Neural progenitor cell (in vitro differentiated cells): Measurements from ENCODE around the gene KARS1. TPM values are rescaled to one million over a fixed set of nuclear protein-coding genes. Genes with fewer than 3 reads are reported as not detected.

Source experiments
- DNase-seq: peaks from one replicate; pipeline ENCODE4 v3.0.0-alpha.2; 2016; ENCODE audit warnings: low spot score
- H2AFZ ChIP-seq: fragments of 200-600 bp; sonication (generic); replicated peaks from 2 replicates; pipeline ENCODE4 v1.6.1; 2016; ENCODE audit warnings: antibody characterized with exemption
- H3F3A ChIP-seq: fragments of 200-600 bp; sonication (generic); 2 replicates; pipeline ENCODE4 v1.6.1; 2016; ENCODE audit warnings: antibody characterized with exemption, low read depth
- H3K27ac ChIP-seq: fragments of 200-600 bp; sonication (generic); 2 replicates; pipeline ENCODE4 v1.5.1; 2016; ENCODE audit warnings: mild to moderate bottlenecking
- H3K27me3 ChIP-seq: fragments of 200-600 bp; sonication (generic); 2 replicates; pipeline ENCODE4 v1.6.1; 2016; ENCODE audit warnings: mild to moderate bottlenecking, moderate library complexity
- H3K36me3 ChIP-seq: fragments of 200-600 bp; sonication (generic); 2 replicates; pipeline ENCODE4 v1.5.1; 2016
- H3K4me1 ChIP-seq: fragments of 200-600 bp; sonication (generic); 2 replicates; pipeline ENCODE4 v1.6.1; 2016; ENCODE audit warnings: mixed run types
- H3K4me2 ChIP-seq: fragments of 200-600 bp; sonication (generic); 2 replicates; pipeline ENCODE4 v1.6.1; 2016
- H3K4me3 ChIP-seq: fragments of 200-600 bp; sonication (generic); 2 replicates; pipeline ENCODE4 v1.5.1; 2016
- H3K79me2 ChIP-seq: fragments of 200-600 bp; sonication (generic); 2 replicates; pipeline ENCODE4 v1.6.1; 2016; ENCODE audit warnings: low read depth
- H3K9ac ChIP-seq: fragments of 200-600 bp; sonication (generic); 2 replicates; pipeline ENCODE4 v1.6.1; 2016
- H3K9me3 ChIP-seq: fragments of 200-600 bp; sonication (generic); 2 replicates; pipeline ENCODE4 v1.5.1; 2016; ENCODE audit warnings: low read depth
- H4K20me1 ChIP-seq: fragments of 200-600 bp; sonication (generic); 2 replicates; pipeline ENCODE4 v1.6.1; 2016; ENCODE audit warnings: low read depth
- H3K27ac Mint-ChIP-seq: 3 replicates; pipeline ENCODE4 v1.8.0; 2021; ENCODE audit warnings: mixed read lengths
- H3K27me3 Mint-ChIP-seq: 2 replicates; pipeline ENCODE4 v1.8.0; 2022; ENCODE audit warnings: low read depth, mild to moderate bottlenecking, inconsistent platforms, moderate library complexity, mixed read lengths; ENCODE audit not compliant: insufficient read depth
- H3K36me3 Mint-ChIP-seq: 3 replicates; pipeline ENCODE4 v1.8.0; 2021; ENCODE audit warnings: mixed read lengths
- H3K4me1 Mint-ChIP-seq: 3 replicates; pipeline ENCODE4 v1.8.0; 2021; ENCODE audit warnings: mixed read lengths
- H3K4me3 Mint-ChIP-seq: 3 replicates; pipeline ENCODE4 v1.8.0; 2021; ENCODE audit warnings: mild to moderate bottlenecking, moderate library complexity, mixed read lengths
- H3K9me3 Mint-ChIP-seq: 3 replicates; pipeline ENCODE4 v1.8.0; 2020; ENCODE audit warnings: mixed read lengths
- CTCF ChIP-seq: fragments of 200-600 bp; sonication (generic); IDR thresholded peaks from 2 replicates; pipeline ENCODE4 v1.5.1; 2017; ENCODE audit warnings: antibody characterized with exemption, mild to moderate bottlenecking
- EZH2 ChIP-seq: fragments of 200-600 bp; sonication (generic); IDR thresholded peaks from 2 replicates; pipeline ENCODE4 v1.6.1; 2017; ENCODE audit warnings: antibody characterized with exemption, mild to moderate bottlenecking, moderate library complexity
- EZH2phosphoT487 ChIP-seq: fragments of 200-600 bp; sonication (generic); IDR thresholded peaks from 2 replicates; pipeline ENCODE4 v1.6.1; 2017; ENCODE audit warnings: antibody characterized with exemption
- total RNA-seq: library from RNA; depleted of rRNA; stranded (reverse); fragments of >200 nt; gene quantifications from 2 replicates; pipeline ENCODE4 v1.2.3, GENCODE V29; 2015; ENCODE audit warnings: low replicate concordance

The KARS1 gene
- total RNA-seq, 1 donor from 2014 or later, result 228 TPM

GRCh38 chr16:75590920-75591843 is 56.3 kb downstream of the KARS1 start:
- H3K4me2 ChIP-seq, result no peak overlapping the region
- Mint-ChIP-seq H3K27ac (no peak overlapping the region), H3K27me3 (no peaks in the 10 kb centered on the region), H3K9me3 (no peaks in the 10 kb centered on the region), H3K36me3 (peaks cover 8% of the 10 kb centered on the region), H3K4me3 (no peak overlapping the region), H3K4me1 (peaks cover 16% of the 10 kb centered on the region)
- H4K20me1 ChIP-seq, result no peaks in the 10 kb centered on the region
- peaks cover 7% of the 10 kb centered on the region for H3K4me1 ChIP-seq
- H3K36me3 ChIP-seq, result no peaks in the 10 kb centered on the region
- no peak for DNase-seq
- no peaks in the 10 kb centered on the region for H3K27me3 ChIP-seq
- H3K4me3 ChIP-seq, result no peak overlapping the region
- H3F3A ChIP-seq, result peaks cover 7% of the 10 kb centered on the region
- TF ChIP-seq CTCF, result no peak
- no peak for TF ChIP-seq EZH2phosphoT487
- TF ChIP-seq EZH2, result no peak
- H3K9ac ChIP-seq, result no peak overlapping the region
- no peaks in the 10 kb centered on the region for H3K9me3 ChIP-seq
- no peak overlapping the region for H2AFZ ChIP-seq
- no peak overlapping the region for H3K27ac ChIP-seq
- no peaks in the 10 kb centered on the region for H3K79me2 ChIP-seq

- peak; percentile 26 for DNase-seq
- TF ChIP-seq CTCF (no peak), EZH2phosphoT487 (no peak), EZH2 (no peak)
- Mint-ChIP-seq H3K9me3 (no peaks in the 10 kb centered on the region), H3K4me3 (no peak overlapping the region), H3K36me3 (peaks cover 5% of the 10 kb centered on the region), H3K4me1 (peaks cover 13% of the 10 kb centered on the region), H3K27ac (peak overlapping the region; percentile 37), H3K27me3 (no peaks in the 10 kb centered on the region)
- no peaks in the 10 kb centered on the region for H3K36me3 ChIP-seq
- H3K27me3 ChIP-seq, result no peaks in the 10 kb centered on the region
- H3K4me2 ChIP-seq, result peak overlapping the region; percentile 47
- no peaks in the 10 kb centered on the region for H4K20me1 ChIP-seq
- peaks cover 7% of the 10 kb centered on the region for H3F3A ChIP-seq
- no peak overlapping the region for H3K27ac ChIP-seq
- no peaks in the 10 kb centered on the region for H3K9me3 ChIP-seq
- no peak overlapping the region for H3K9ac ChIP-seq
- H3K4me1 ChIP-seq, result peaks cover 7% of the 10 kb centered on the region
- no peak overlapping the region for H3K4me3 ChIP-seq
- no peak overlapping the region for H2AFZ ChIP-seq
- H3K79me2 ChIP-seq, result no peaks in the 10 kb centered on the region
Measured at GRCh38 chr16:75589306-75589705, 58.2 kb downstream of the KARS1 start.

- no peaks in the 10 kb centered on the region for H4K20me1 ChIP-seq
- Mint-ChIP-seq H3K27ac (no peak overlapping the region), H3K4me3 (no peak overlapping the region), H3K36me3 (peaks cover 5% of the 10 kb centered on the region), H3K9me3 (no peaks in the 10 kb centered on the region), H3K4me1 (peaks cover 7% of the 10 kb centered on the region), H3K27me3 (no peaks in the 10 kb centered on the region)
- TF ChIP-seq CTCF (no peak), EZH2 (no peak), EZH2phosphoT487 (no peak)
- no peak for DNase-seq
- peak overlapping the region; percentile 47 for H3K4me2 ChIP-seq
- H3K4me1 ChIP-seq, result peaks cover 7% of the 10 kb centered on the region
- no peaks in the 10 kb centered on the region for H3K27me3 ChIP-seq
- H3K4me3 ChIP-seq, result no peak overlapping the region
- peaks cover 7% of the 10 kb centered on the region for H3F3A ChIP-seq
- no peak overlapping the region for H3K27ac ChIP-seq
- no peak overlapping the region for H2AFZ ChIP-seq
- H3K9ac ChIP-seq, result no peak overlapping the region
- no peaks in the 10 kb centered on the region for H3K36me3 ChIP-seq
- no peaks in the 10 kb centered on the region for H3K79me2 ChIP-seq
- no peaks in the 10 kb centered on the region for H3K9me3 ChIP-seq
Measured at GRCh38 chr16:75588716-75589115, 58.7 kb downstream of the KARS1 start.
